OCI-LY3 (cell line): ENCODE data around the gene CHD5.

Experiments
- EZH2phosphoT487 ChIP-seq: fragments of 200-600 bp; shearing (Covaris generic); IDR thresholded peaks from 2 replicates; pipeline ENCODE4 v1.6.1; 2018; ENCODE audit warnings: antibody characterized with exemption, mixed run types, low read depth
- TF ChIP-seq, protein P1 (sequence below): fragments of 200-600, 300-600 bp; sonication (generic); IDR thresholded peaks from 2 replicates; pipeline ENCODE4 v1.5.1; 2014; ENCODE audit warnings: antibody characterized with exemption, low read length, low read depth

DNA sequence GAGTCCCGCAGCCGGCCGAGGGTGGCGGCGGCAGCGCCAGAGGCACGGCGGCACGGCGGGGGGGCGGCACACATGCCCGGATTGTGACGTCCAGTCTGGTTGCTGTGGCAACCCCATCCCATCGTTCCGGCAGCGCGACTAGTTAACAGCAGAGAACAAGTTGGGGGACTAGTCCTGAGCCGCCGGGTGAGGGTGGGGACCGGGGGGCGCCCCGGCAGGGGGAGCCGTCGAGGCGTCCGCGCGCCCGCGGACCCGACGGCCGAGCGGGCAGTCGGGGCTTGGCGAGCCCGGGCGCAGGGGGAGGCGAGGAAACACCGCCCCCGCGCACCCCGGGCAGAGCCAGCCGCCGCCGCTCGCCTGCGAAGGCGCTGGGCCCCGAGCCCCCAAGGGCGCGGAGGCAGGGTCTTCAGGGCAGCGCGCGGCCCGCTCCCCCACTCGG lies at the start of gene CHD5:
- TF ChIP-seq, protein P1, sequence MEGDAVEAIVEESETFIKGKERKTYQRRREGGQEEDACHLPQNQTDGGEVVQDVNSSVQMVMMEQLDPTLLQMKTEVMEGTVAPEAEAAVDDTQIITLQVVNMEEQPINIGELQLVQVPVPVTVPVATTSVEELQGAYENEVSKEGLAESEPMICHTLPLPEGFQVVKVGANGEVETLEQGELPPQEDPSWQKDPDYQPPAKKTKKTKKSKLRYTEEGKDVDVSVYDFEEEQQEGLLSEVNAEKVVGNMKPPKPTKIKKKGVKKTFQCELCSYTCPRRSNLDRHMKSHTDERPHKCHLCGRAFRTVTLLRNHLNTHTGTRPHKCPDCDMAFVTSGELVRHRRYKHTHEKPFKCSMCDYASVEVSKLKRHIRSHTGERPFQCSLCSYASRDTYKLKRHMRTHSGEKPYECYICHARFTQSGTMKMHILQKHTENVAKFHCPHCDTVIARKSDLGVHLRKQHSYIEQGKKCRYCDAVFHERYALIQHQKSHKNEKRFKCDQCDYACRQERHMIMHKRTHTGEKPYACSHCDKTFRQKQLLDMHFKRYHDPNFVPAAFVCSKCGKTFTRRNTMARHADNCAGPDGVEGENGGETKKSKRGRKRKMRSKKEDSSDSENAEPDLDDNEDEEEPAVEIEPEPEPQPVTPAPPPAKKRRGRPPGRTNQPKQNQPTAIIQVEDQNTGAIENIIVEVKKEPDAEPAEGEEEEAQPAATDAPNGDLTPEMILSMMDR: no peak
- TF ChIP-seq EZH2phosphoT487: no peak
